Measurements from ENCODE around the gene STYXL2. TPM values are rescaled to one million over a fixed set of nuclear protein-coding genes. Genes with fewer than 3 reads are reported as not detected.

STYXL2 gene
- total and polyA plus RNA-seq, 2 donors (not counting 3 experiments of a cell fraction or from before 2014, with no cell fraction given), result not detected

- no peak overlapping the region for H3K4me3 ChIP-seq (replicated peaks in 1 of 3; ENCODE audit: insufficient read depth in 1 of 3, low read depth in 1 of 3, low read length in 3 of 3)
- no peak overlapping the region for H3K9ac ChIP-seq (replicated peaks; ENCODE audit: extremely low read depth, insufficient read depth, low read length)
- no peaks in the 10 kb centered on the region for H3K79me2 ChIP-seq (ENCODE audit: control insufficient read depth, insufficient read depth, low read length)
- DNase-seq (ENCODE audit: low read depth, low spot score) (no peak), FAIRE-seq (no peak)
- no peaks in the 10 kb centered on the region for H3K9me3 ChIP-seq (replicated peaks; ENCODE audit: control insufficient read depth, insufficient read depth, low read length)
- no peak overlapping the region for H3K27ac ChIP-seq (ENCODE audit: insufficient read depth, low read depth, low read length)
- intact Hi-C loops (cut with micrococcal nuclease) (no loop called here), dilution Hi-C loops (cut with MboI; ENCODE audit: extremely low pct_ligation_motif_present, low sequenced_read_pairs) (no loop called here)
- POLR2A ChIA-PET, result no interaction called here
- no TSS peak for BruUV-seq (replicated peaks)
- no peaks in the 10 kb centered on the region for H3K4me1 ChIP-seq (ENCODE audit: control insufficient read depth, extremely low read depth, insufficient read depth, low read length)
- H4K20me1 ChIP-seq (replicated peaks; ENCODE audit: control insufficient read depth, extremely low read depth, insufficient read depth, low read length), result no peaks in the 10 kb centered on the region
- no peak for TF ChIP-seq POLR2A (IDR thresholded peaks at IDR 0.05; ENCODE audit: low read depth, low read length)
- TF ChIP-seq, protein P1, sequence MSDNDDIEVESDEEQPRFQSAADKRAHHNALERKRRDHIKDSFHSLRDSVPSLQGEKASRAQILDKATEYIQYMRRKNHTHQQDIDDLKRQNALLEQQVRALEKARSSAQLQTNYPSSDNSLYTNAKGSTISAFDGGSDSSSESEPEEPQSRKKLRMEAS (IDR thresholded peaks at IDR 0.05; ENCODE audit: insufficient read depth, insufficient read length), result no peak
- no peak for TF ChIP-seq MYC (IDR thresholded peaks at IDR 0.05; ENCODE audit: low read depth, low read length)
- no peak for TF ChIP-seq POLR2AphosphoS5 (IDR thresholded peaks at IDR 0.05; ENCODE audit: insufficient read depth, low read depth, low read length)
- no peak for TF ChIP-seq EZH2 (IDR thresholded peaks at IDR 0.05; ENCODE audit: borderline replicate concordance, low read depth, low read length, severe bottlenecking)
- TF ChIP-seq JUN (IDR thresholded peaks at IDR 0.05; ENCODE audit: borderline replicate concordance, insufficient read depth, insufficient read length, low read depth), result no peak
- no peak for TF ChIP-seq CTCF (IDR thresholded peaks at IDR 0.05; ENCODE audit: extremely low read depth in 1 of 2, insufficient read depth in 1 of 2, low read depth in 1 of 2, low read length in 2 of 2)
- TF ChIP-seq GATA2 (IDR thresholded peaks at IDR 0.05; ENCODE audit: insufficient read depth, insufficient read length, low read depth, low read length), result no peak
- no peak for TF ChIP-seq FOS (IDR thresholded peaks at IDR 0.05; ENCODE audit: borderline replicate concordance, insufficient read depth, low read length)
- no peak overlapping the region for H2AFZ ChIP-seq (ENCODE audit: low read depth, low read length)
- no peak overlapping the region for H3K4me2 ChIP-seq (ENCODE audit: insufficient read depth, low read length)
- no peaks in the 10 kb centered on the region for H3K9me1 ChIP-seq (replicated peaks; ENCODE audit: control insufficient read depth, extremely low read depth, insufficient read depth, low read length)
- CTCF ChIA-PET, result no interaction called here
- peaks cover 2 to 3% of the 10 kb centered on the region in 2 experiments for H3K27me3 ChIP-seq (ENCODE audit: control insufficient read depth in 2 of 2, insufficient read depth in 2 of 2, low read length in 2 of 2)
- no peaks in the 10 kb centered on the region for H3K36me3 ChIP-seq (ENCODE audit: control insufficient read depth in 2 of 2, extremely low read depth in 1 of 2, insufficient read depth in 2 of 2, low read length in 2 of 2)
These were observed 32.9 kb downstream of the STYXL2 start for GRCh38 chr1:167126811-167127210.

Measured in endothelial cell of umbilical vein (primary cell).